ENCODE results near the gene CATSPER1. TPM values are rescaled to one million over a fixed set of nuclear protein-coding genes. Genes with fewer than 3 reads are reported as not detected.

The CATSPER1 gene
- total RNA-seq, 5 donors from 2014 or later (not counting 1 experiment from before 2014, with no cell fraction given): not detected

- Mint-ChIP-seq H3K4me3 (no peak overlapping the region), H3K27ac (peak overlapping the region; percentile 74 to 82), H3K27me3 (no peaks in the 10 kb centered on the region), H3K36me3 (peaks cover 3% of the 10 kb centered on the region), H3K4me1 (peaks cover 5 to 7% (median 5%) of the 10 kb centered on the region in 3 donors), H3K9me3 (no peaks in the 10 kb centered on the region)
- 0% methylated on average over 5 of the region's 10 CpGs for WGBS (ENCODE audit: insufficient coverage)
- POLR2A ChIA-PET: interaction anchor here in 1 of 2 donors (0.6 to 0.7 kb wide), 2 partner anchors 56 to 122 kb away, joined by 3 read pairs; no protein-coding TSS in a partner anchor
- peak; percentile 77 to 97 (median 90) for DNase-seq
- peaks cover 0 to 8% of the 10 kb centered on the region in 2 experiments for H3K4me1 ChIP-seq (ENCODE audit: control insufficient read depth in 1 of 2, extremely low read depth in 1 of 2, insufficient read depth in 2 of 2, low read length in 2 of 2)
- H3K4me3 ChIP-seq (ENCODE audit: control insufficient read depth in 1 of 2, extremely low read depth in 1 of 2, low read length in 1 of 2): no peak overlapping the region
- no peaks in the 10 kb centered on the region for H3K9me3 ChIP-seq
- peak; percentile 97 to 100 (median 99) for ATAC-seq (replicated peaks in 1 of 4)
- peak overlapping the region; percentile 44 for H3K27ac ChIP-seq (ENCODE audit: low read length)
- CTCF ChIA-PET: interaction anchor here (0.6 to 1.3 kb wide), 8 partner anchors 24 to 209 kb away, joined by 3 to 11 read pairs (median 4); partner anchors contain the start of gene FIBP (in 1 of the 2)
- H3K27me3 ChIP-seq (replicated peaks in 1 of 2; ENCODE audit: control insufficient read depth in 2 of 2, extremely low read depth in 1 of 2, insufficient read depth in 2 of 2, low read length in 1 of 2): no peaks in the 10 kb centered on the region
- peaks cover 0 to 6% of the 10 kb centered on the region in 2 donors for H3K36me3 ChIP-seq (ENCODE audit: control insufficient read depth in 2 of 2, extremely low read depth in 1 of 2, insufficient read depth in 1 of 2, low read length in 1 of 2)
Measured at GRCh38 chr11:65988791-65989592, 37.3 kb downstream of the CATSPER1 start.

- Mint-ChIP-seq H3K36me3 (peaks cover 3% of the 10 kb centered on the region), H3K27ac (no peak overlapping the region), H3K4me1 (peaks cover 5 to 7% (median 5%) of the 10 kb centered on the region in 3 donors), H3K9me3 (no peaks in the 10 kb centered on the region), H3K4me3 (no peak overlapping the region), H3K27me3 (no peaks in the 10 kb centered on the region)
- DNase-seq (no peak), ATAC-seq (replicated peaks in 1 of 4) (no peak)
- Histone ChIP-seq H3K27ac (ENCODE audit: low read length) (no peak overlapping the region), H3K36me3 (ENCODE audit: control insufficient read depth in 2 of 2, extremely low read depth in 1 of 2, insufficient read depth in 1 of 2, low read length in 1 of 2) (peaks cover 0 to 3% of the 10 kb centered on the region in 2 donors), H3K4me3 (ENCODE audit: control insufficient read depth in 1 of 2, extremely low read depth in 1 of 2, low read length in 1 of 2) (no peak overlapping the region), H3K4me1 (ENCODE audit: control insufficient read depth in 1 of 2, extremely low read depth in 1 of 2, insufficient read depth in 2 of 2, low read length in 2 of 2) (peaks cover 0 to 8% of the 10 kb centered on the region in 2 experiments), H3K27me3 (replicated peaks in 1 of 2; ENCODE audit: control insufficient read depth in 2 of 2, extremely low read depth in 1 of 2, insufficient read depth in 2 of 2, low read length in 1 of 2) (no peaks in the 10 kb centered on the region), H3K9me3 (no peaks in the 10 kb centered on the region)
- ChIA-PET POLR2A (no interaction called here), CTCF (interaction anchor here in 1 of 2 donors (1.4 kb wide), 1 partner anchor 100 kb away, joined by 6 read pairs; the partner anchor contains the start of gene FIBP)
- WGBS (ENCODE audit: insufficient coverage): 94% methylated on average over 4 of the region's 9 CpGs
Measured at GRCh38 chr11:65987336-65987735, 38.9 kb downstream of the CATSPER1 start.

- Histone ChIP-seq H3K9me3 (no peaks in the 10 kb centered on the region), H3K27me3 (replicated peaks in 1 of 2; ENCODE audit: control insufficient read depth in 2 of 2, extremely low read depth in 1 of 2, insufficient read depth in 2 of 2, low read length in 1 of 2) (no peaks in the 10 kb centered on the region), H3K4me1 (ENCODE audit: control insufficient read depth in 1 of 2, extremely low read depth in 1 of 2, insufficient read depth in 2 of 2, low read length in 2 of 2) (no peaks in the 10 kb centered on the region), H3K36me3 (ENCODE audit: control insufficient read depth in 2 of 2, extremely low read depth in 1 of 2, insufficient read depth in 1 of 2, low read length in 1 of 2) (peaks cover 5 to 9% of the 10 kb centered on the region in 2 donors), H3K4me3 (ENCODE audit: control insufficient read depth in 1 of 2, extremely low read depth in 1 of 2, low read length in 1 of 2) (no peak overlapping the region), H3K27ac (ENCODE audit: low read length) (no peak overlapping the region)
- Mint-ChIP-seq H3K4me3 (no peak overlapping the region), H3K27me3 (no peaks in the 10 kb centered on the region), H3K4me1 (no peaks in the 10 kb centered on the region), H3K36me3 (peaks cover 6% of the 10 kb centered on the region), H3K27ac (no peak overlapping the region), H3K9me3 (no peaks in the 10 kb centered on the region)
- POLR2A ChIA-PET: interaction anchor here in 1 of 2 donors (0.5 kb wide), 1 partner anchor 48 kb away, joined by 6 read pairs; no protein-coding TSS in a partner anchor
- DNase-seq (no peak), ATAC-seq (replicated peaks in 1 of 4) (no peak)
- 87% methylated on average over 5 of the region's 5 CpGs for WGBS (ENCODE audit: insufficient coverage)
- CTCF ChIA-PET: no interaction called here
Measured at GRCh38 chr11:65983589-65983987, 42.7 kb downstream of the CATSPER1 start.

- 86% methylated on average over 16 of the region's 22 CpGs for WGBS (ENCODE audit: insufficient coverage)
- Histone ChIP-seq H3K27ac (ENCODE audit: low read length) (no peak overlapping the region), H3K9me3 (no peaks in the 10 kb centered on the region), H3K4me3 (ENCODE audit: control insufficient read depth in 1 of 2, extremely low read depth in 1 of 2, low read length in 1 of 2) (no peak overlapping the region), H3K36me3 (ENCODE audit: control insufficient read depth in 2 of 2, extremely low read depth in 1 of 2, insufficient read depth in 1 of 2, low read length in 1 of 2) (peaks cover 7 to 14% of the 10 kb centered on the region in 2 donors), H3K27me3 (replicated peaks in 1 of 2; ENCODE audit: control insufficient read depth in 2 of 2, extremely low read depth in 1 of 2, insufficient read depth in 2 of 2, low read length in 1 of 2) (no peaks in the 10 kb centered on the region), H3K4me1 (ENCODE audit: control insufficient read depth in 1 of 2, extremely low read depth in 1 of 2, insufficient read depth in 2 of 2, low read length in 2 of 2) (no peaks in the 10 kb centered on the region)
- CTCF ChIA-PET: interaction anchor here in 1 of 2 donors (0.5 to 0.6 kb wide), 2 partner anchors 178 to 184 kb away, joined by 3 read pairs; no protein-coding TSS in a partner anchor
- no peaks in the 10 kb centered on the region for H3K9me3 Mint-ChIP-seq
- no peak for ATAC-seq (replicated peaks in 1 of 4)
- H3K36me3 Mint-ChIP-seq: peaks cover 8% of the 10 kb centered on the region
- H3K27ac Mint-ChIP-seq: no peak overlapping the region
- DNase-seq: no peak
- POLR2A ChIA-PET: interaction anchor here in 1 of 2 donors (0.5 to 0.6 kb wide), 2 partner anchors 12 to 47 kb away, joined by 5 to 6 read pairs; no protein-coding TSS in a partner anchor
- H3K4me3 Mint-ChIP-seq: no peak overlapping the region
- no peaks in the 10 kb centered on the region for H3K27me3 Mint-ChIP-seq
- H3K4me1 Mint-ChIP-seq: no peaks in the 10 kb centered on the region
Measured at GRCh38 chr11:65982824-65983588, 43.3 kb downstream of the CATSPER1 start.

GRCh38 chr11:65981972-65982823 lies 44.1 kb downstream of the CATSPER1 start:
- Mint-ChIP-seq H3K36me3 (peaks cover 9% of the 10 kb centered on the region), H3K4me3 (no peak overlapping the region), H3K27me3 (no peaks in the 10 kb centered on the region), H3K4me1 (no peaks in the 10 kb centered on the region), H3K27ac (no peak overlapping the region), H3K9me3 (no peaks in the 10 kb centered on the region)
- Histone ChIP-seq H3K36me3 (ENCODE audit: control insufficient read depth in 2 of 2, extremely low read depth in 1 of 2, insufficient read depth in 1 of 2, low read length in 1 of 2) (peaks cover 14 to 22% of the 10 kb centered on the region in 2 donors), H3K27me3 (replicated peaks in 1 of 2; ENCODE audit: control insufficient read depth in 2 of 2, extremely low read depth in 1 of 2, insufficient read depth in 2 of 2, low read length in 1 of 2) (no peaks in the 10 kb centered on the region), H3K4me3 (ENCODE audit: control insufficient read depth in 1 of 2, extremely low read depth in 1 of 2, low read length in 1 of 2) (no peak overlapping the region), H3K27ac (ENCODE audit: low read length) (no peak overlapping the region), H3K4me1 (ENCODE audit: control insufficient read depth in 1 of 2, extremely low read depth in 1 of 2, insufficient read depth in 2 of 2, low read length in 2 of 2) (no peaks in the 10 kb centered on the region), H3K9me3 (no peaks in the 10 kb centered on the region)
- no peak for DNase-seq
- ATAC-seq (replicated peaks in 1 of 4): peak in 3 of 4 experiments; percentile 14 to 19 (median 19)
- ChIA-PET POLR2A (interaction anchor here in 1 of 2 donors (0.6 kb wide), 1 partner anchor 11 kb away, joined by 5 read pairs; no protein-coding TSS in a partner anchor), CTCF (interaction anchor here in 1 of 2 donors (0.5 to 0.6 kb wide), 2 partner anchors 177 to 185 kb away, joined by 3 read pairs; no protein-coding TSS in a partner anchor)
- WGBS (ENCODE audit: insufficient coverage): 91% methylated on average over 13 of the region's 16 CpGs

Measured in T-cell (primary cell).